Fibroblast of skin of left biceps (primary cell): ENCODE measurements around the gene DCAF17.
A peak's percentile ranks its signal among the peaks of the same experiment; 100 is the strongest.
"Not testable (repeated sequence)": the region's sequence is repeated elsewhere in the genome, so short reads cannot be mapped to it uniquely, and the experiment has no call there.

Experiments used
- DNase-seq, 2 experiments: peaks; one replicate each; pipeline ENCODE4 v3.0.0-alpha.2; 2013; ENCODE audit warnings: low read depth in 2 of 2

DCAF17 gene

GRCh38 chr2:171513719-171514160 is 79.7 kb downstream of the DCAF17 start:
- DNase-seq, result no peak

- DNase-seq, result no peak
These were observed 81.0 kb downstream of the DCAF17 start for GRCh38 chr2:171514908-171515582.

- DNase-seq, result no peak
These were observed 81.8 kb downstream of the DCAF17 start for GRCh38 chr2:171515672-171516298.

GRCh38 chr2:171516793-171517192 is 82.8 kb downstream of the DCAF17 start:
- DNase-seq, result no peak

- DNase-seq, result no peak
These were observed 86.4 kb downstream of the DCAF17 start for GRCh38 chr2:171520471-171520870.

- DNase-seq, result no peak
These were observed 87.5 kb downstream of the DCAF17 start for GRCh38 chr2:171521361-171522051.

GRCh38 chr2:171522052-171522787 is 88.2 kb downstream of the DCAF17 start, which contains the start of gene CYBRD1:
Gene CYBRD1 (plus strand): TSS chr2:171522474. CDS start chr2:171522546, 72 bp downstream.
- peak; percentile 68 to 72 for DNase-seq

GRCh38 chr2:171522788-171523087 is 88.7 kb downstream of the DCAF17 start:
- no peak for DNase-seq

GRCh38 chr2:171523088-171524017 is 89.3 kb downstream of the DCAF17 start:
- no peak for DNase-seq

GRCh38 chr2:171524018-171524401 is 90.0 kb downstream of the DCAF17 start:
- DNase-seq, result no peak

- DNase-seq, result no peak
These were observed 95.9 kb downstream of the DCAF17 start for GRCh38 chr2:171529914-171530313.

GRCh38 chr2:171530378-171530777 is 96.4 kb downstream of the DCAF17 start:
- no peak for DNase-seq

- DNase-seq, result not testable (repeated sequence)
These were observed 96.8 kb downstream of the DCAF17 start for GRCh38 chr2:171530859-171531258.

- no peak for DNase-seq
These were observed 97.3 kb downstream of the DCAF17 start for GRCh38 chr2:171531291-171531690.

GRCh38 chr2:171531836-171532450 is 97.9 kb downstream of the DCAF17 start:
- no peak for DNase-seq

- no peak for DNase-seq
These were observed 99.3 kb downstream of the DCAF17 start for GRCh38 chr2:171533331-171533730.
